ENCODE data around the gene CTNNA1.

CTNNA1 gene

DNA sequence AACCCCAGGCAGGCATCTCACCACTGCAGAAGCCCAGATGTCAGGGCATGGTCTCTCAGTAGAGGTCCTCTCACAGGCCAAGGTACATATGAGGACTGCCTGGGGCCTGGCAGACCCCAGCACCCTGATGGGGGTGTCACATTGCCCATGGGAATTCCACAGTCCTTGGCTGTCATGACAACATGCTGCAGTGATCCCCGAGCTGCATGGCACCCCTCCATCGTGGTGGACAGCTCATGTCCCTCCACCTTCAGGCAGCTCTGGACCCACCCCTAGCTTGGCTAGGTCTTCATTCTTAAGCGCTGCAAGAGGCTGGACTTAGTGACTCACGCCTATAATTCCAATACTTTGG, 196.0 kb downstream of the CTNNA1 start:
- DNase-seq (ENCODE audit: low read depth), result no peak

DNA sequence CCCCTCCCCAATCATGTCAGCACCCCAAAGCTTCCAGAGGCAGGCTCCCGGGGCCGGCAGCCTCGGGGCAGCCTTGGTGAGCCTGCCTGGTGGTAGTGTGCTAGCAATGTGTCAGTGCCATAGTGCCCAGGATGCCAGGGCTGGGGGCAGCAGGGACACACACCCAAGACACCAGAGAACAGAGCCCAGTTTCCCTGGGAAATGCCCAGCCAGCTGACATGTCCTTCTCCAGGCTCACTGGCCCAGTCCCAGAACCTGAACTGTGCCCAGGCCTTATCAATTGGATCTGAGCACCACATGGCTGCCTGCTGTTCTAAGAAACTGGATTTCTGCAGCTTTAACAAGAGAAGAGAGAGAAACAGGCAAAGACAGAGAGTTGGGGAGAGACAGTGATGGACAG, 196.8 kb downstream of the CTNNA1 start:
- no peak for DNase-seq (ENCODE audit: low read depth)

DNA sequence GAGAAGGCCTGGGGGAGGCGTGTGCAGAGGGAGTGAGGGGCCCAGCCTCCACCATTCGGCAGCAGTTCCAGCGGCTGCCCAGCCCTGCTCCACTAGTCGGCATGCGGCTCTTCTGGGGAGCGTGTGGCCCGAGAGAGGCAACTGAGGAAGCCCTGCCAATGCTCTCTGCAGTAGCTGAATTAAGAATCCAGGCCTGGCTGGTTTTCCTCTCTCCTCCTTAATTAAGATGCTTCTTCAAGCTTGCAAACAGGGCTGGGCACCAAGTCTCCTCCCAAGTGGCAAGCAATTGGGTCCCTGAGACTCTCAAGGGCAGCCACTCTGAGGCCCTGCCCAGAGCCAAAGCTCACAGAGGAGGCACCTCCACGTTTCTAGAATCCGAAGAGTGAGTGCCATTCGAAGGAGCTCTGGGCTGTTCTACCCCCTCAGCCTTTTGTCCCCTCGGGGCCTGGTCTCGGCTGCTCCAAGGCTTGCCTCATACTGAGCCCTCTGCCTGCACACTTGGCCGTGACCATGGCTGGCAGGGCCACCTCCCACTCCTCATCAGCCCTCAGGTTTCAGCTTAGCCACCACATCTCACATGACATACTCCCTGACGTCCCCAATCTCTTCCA, 197.3 kb downstream of the CTNNA1 start:
- DNase-seq (ENCODE audit: low read depth), result no peak

DNA sequence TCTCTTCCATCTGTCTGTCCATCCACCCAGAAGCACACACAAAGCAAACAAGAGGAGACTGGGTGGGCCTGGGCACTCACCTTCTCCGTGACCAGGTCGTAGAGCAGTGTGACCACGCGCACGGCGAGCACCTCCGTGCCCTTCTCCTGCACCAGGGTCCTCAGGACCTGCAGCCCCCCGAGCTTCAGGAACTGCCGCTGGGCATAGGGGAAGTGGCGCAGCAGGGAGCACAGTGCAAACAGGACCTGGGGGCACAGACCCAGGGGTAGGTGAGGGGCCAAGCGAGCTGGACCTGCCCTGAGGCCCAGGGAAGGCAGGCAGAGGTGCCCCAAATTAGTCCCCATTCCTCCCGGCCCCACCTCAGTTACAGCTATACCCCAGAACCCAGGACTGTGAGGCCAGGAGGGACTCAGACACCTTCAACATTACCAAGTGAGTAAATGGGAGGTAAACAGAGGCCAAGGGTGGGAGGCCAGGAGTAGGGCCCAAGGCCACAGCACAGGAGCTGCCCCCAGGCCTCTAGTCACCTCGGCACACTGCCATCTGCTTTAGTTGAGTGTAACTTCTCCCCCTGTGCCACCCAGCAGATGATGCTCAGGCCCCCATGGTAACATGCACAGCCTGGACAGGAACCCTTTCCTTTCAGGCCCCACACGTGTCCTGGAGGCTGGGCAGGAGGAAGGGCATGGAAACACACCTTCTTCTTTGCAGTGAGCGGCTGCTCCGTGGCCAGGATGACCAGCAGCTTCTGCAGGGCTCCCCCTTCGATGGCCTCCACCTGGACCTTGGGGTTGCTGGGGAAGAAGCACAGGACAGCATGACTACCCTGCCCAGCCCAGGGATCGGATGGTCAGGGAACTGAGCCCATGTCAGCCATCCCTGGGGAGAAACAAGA, 198.1 kb downstream of the CTNNA1 start:
- DNase-seq (ENCODE audit: low read depth), result no peak

DNA sequence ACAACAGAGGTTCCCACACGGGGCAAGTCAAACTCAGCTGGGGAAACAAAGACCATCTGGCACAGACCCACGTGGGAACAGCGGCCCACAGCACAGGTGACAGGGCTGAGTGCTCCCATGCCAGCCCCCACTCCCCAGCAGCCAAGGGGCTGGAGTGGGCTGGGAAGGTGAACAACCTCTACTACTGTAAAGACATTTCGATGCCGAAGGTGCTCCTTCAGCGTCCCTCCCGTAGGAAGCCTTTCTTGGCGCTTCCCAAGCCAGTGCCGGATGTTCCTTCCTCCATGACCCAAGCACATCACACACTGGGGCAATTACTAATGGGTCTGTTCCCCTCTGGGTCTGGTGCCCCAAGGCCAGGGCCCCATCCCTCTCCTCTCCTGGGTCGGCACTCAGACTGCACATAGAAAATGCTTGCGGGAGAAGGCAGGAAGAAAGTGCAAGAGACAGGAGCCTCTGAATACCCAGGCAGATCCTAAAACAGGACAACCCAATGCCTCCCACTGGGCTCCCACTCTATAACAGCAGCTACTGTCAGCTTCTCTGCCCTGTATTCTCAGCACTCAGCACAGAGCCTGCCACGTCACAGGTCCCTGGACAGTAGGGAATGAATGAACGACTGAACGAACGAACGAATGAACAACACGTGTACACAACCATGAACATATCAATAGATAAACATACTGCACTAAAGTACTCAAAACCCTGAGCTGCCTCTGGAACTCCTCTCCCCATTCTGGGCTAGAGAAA, 198.9 kb downstream of the CTNNA1 start:
- DNase-seq (ENCODE audit: low read depth), result no peak

DNA sequence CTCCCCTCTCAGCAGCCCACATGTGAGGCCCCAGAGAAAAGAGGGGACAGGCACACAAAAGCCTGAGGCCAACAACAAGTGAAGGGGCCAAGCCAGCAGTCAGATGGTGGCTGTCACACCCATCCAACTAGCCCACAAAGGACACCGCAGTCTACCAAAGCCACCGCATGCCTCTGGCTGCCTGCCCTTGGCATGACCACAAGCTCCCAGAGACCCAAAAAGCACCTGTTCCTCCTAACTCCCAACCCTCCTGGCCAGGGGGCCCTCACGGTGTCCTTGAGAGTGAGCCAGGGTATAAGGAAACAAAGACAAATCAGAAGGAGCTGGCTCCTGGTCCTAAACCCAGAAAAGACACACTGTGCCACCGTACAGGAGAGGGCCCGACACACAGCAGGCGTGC, 199.7 kb downstream of the CTNNA1 start:
- DNase-seq (ENCODE audit: low read depth), result no peak

DNA sequence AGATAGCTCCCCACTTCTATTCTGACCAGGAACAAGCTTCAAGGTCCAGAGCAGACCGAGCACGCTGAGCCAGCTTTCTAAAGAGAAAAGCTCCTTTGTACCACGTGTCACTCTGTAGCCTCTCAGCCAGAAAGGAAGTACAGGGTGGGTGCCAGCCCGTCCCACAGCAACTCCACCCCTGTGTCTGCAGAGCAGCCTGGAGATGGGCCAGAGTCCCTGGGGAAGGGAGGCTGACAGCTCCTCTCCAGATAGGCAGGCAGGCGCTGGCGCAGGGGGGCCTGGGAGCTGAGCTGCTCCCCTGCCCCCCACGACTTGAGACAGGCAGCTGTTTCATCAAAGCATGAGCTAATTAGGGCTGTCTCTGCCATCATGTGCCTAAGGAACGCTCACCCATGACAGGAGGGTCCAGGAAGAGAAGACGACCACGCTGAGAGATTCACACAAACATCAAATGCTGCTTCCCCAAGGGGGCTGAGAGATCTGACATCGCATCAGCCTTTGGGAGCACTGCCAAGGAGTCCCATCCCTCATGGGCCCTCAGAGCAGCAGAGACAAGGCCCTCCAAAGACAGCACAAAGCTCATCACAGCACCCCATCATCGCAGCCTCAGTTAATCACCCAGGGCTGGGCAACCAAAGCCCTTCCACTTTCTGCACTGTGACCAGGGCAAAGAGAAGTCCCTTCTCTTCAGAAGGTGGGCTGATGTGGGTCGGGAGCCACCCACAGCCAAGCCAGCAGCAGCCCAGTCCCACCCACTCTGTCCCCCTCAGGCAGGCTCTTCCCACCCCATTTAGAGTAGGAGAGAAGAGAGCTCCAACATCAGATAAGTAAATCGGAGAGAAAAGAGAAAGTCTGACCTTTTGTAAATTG, 200.4 kb downstream of the CTNNA1 start:
- peak; percentile 61 for DNase-seq (ENCODE audit: low read depth)

DNA sequence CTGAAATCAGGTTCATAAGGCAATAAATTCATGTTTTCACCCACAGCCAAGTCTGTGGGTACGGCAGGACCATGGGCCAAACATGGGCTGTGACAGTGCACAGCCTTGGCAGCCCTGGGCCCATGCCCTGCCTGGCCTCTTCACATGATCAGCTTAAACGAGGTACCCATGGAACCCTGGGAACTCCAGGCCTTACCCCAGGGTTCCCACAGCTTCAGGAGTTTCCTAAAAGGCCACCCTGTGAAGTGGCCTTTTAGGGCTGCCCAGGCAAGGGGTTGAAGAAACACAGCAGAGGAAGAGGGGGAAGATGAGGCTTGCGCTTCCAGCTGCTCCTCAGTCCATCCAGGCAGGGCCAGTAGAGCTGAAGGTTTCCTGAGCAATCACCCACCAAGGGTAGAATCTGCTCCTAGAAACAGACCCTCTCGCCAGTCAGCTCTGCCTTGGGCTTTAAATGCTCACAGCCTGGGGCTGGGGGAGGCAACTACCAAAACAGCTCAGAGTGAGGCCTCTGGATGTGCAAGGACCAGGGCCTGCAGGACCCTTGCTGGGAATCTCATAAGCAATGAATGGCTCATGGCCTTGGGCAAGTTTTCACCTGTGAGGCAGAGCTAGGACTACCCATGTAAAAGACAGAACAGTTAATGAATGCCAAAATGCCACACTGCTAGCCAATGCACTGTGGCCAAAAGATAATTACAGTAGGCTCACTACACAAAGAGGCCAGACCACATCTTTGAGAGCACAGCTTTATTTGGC, 201.2 kb downstream of the CTNNA1 start:
- DNase-seq (ENCODE audit: low read depth), result no peak

DNA sequence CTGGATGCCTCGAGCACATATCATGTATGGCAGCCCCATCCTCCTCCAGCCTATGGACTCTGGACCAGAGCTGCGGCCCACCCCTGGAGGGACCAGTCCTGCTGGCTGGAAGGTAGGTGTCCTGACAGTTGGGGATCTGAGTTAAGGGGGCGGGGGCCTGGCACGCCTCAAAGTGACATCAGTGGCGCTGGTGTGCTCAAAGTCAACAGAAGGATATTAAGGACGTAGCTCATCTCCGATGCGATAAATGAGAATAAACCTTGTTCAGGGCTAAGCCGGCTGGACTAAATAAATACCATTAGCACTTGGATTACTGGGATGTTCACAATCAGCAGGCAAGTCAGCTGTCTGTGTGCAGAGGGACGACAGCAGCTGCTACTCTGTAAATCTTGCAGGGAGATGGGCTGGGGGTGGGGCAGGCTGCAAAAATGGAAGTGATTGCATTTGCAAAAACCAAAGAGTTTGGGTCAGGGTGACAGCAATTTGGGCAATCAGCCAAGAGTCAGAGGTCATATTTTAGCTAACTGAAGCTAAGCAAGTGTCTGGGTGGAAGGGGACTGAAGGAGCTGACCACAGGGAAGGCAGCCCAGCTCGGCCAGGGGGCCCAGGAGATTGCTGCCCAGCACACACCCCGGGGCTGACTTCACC, 201.9 kb downstream of the CTNNA1 start:
- DNase-seq (ENCODE audit: low read depth), result no peak

DNA sequence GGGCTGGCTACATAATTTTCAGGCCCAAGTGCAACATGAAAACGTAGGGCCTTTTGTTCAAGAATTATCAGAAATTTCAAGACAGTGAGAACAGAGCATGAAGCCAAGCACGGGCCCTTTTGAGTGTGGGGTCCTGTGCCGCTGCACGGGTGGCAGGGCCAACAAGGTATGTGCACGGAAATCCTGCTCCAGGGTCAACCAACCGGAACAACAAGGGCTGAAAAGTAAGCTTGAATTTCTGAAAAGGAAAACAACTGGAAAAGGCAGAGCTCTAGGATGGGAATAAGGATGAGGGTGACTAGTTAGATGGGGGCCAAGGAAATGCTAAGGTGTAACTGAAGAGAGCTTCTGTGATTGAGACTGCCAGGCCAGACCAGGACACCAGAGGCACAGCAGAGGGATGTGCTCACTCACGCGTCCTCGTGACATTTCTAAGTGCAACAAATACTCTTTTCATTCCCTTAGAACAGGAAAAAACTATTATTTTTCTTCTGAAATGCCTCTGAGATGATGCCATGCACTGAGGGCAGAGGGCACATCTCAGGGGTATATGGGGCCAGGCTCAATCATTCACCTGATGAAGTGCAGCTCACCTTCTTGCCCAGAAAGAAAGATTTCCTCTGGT, 202.6 kb downstream of the CTNNA1 start:
- no peak for DNase-seq (ENCODE audit: low read depth)

DNA sequence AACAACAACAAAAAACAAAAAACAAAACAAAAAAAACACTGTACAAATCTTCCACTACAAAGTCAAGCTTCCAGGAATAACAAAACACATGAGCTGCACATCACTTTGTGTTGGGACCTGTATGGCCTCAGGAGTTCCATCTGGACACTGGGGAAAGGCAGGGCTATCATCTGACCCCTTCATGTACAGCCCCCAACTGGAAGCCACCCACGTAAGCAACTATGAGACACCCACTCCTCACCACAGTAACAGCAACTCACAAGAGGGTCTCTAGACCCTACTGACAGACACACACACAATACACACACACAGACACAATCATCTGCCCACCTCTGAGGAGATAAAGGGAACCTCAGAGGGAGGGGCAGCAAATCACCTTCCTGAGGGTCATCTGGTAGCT, 203.6 kb downstream of the CTNNA1 start:
- no peak for DNase-seq (ENCODE audit: low read depth)

DNA sequence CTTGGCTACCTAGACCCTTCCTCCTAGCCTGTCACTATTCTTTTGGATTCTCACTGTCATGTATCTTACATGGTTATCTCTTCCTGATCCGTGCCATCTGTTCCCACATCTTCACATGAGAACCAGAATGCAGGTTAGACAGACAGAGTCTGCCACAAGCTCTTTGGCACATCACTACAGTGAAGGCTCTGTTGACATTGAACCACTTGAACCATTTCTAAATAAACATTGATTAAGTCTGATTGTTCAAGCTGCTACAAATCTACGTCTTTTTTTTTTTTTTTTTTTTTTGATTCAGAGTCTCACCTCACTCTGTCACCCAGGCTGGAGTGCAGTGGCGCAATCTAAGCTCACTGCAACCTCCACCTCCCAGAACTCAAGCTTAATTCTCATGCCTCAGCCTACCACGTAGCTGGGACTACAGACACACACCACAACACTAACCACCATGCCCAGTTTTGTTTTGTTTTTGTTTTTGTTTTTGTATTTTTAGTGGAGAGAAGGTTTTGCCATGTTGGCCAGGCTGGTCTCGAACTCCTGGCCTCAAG, 207.0 kb downstream of the CTNNA1 start:
- no peak for DNase-seq (ENCODE audit: low read depth)

DNA sequence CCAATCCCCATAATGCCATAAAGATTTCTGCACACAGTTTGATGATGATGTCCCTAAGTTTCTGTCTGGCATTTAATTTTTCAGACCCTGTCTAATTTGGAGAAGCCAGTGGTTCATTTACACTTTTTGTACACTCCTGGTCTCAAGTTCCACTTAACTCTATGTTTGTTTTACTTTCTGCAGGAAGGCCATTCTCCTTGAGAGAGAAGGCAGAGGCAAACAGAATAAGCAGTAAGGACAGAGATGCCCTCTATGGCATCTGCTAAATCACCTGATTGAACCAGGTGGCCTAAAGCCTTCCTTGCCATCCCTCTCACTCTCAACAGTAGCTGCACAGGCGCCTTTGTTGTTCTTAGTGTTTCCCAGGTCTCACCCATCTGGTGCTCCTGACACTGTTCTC, 208.0 kb downstream of the CTNNA1 start:
- DNase-seq (ENCODE audit: low read depth), result no peak

DNA sequence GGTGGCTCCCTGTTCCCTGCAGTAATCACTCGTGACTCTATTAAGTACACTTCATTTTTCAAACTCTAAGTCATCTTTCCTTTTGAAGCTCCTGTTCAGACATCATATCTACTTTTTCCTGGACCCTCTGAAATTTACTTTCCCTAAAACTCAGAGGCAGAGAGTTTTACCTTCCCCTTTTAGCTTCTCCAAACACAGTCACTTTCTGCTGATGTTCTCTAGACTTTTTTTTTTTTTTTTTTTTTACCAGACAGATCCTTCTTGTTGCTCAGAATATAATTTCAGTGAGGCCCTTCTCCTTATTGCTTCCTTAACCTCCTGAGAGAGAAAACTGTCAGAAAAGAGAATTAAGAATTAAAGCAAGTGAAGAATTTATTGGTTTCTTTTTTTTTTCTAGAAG, 208.5 kb downstream of the CTNNA1 start:
- DNase-seq (ENCODE audit: low read depth), result no peak

DNA sequence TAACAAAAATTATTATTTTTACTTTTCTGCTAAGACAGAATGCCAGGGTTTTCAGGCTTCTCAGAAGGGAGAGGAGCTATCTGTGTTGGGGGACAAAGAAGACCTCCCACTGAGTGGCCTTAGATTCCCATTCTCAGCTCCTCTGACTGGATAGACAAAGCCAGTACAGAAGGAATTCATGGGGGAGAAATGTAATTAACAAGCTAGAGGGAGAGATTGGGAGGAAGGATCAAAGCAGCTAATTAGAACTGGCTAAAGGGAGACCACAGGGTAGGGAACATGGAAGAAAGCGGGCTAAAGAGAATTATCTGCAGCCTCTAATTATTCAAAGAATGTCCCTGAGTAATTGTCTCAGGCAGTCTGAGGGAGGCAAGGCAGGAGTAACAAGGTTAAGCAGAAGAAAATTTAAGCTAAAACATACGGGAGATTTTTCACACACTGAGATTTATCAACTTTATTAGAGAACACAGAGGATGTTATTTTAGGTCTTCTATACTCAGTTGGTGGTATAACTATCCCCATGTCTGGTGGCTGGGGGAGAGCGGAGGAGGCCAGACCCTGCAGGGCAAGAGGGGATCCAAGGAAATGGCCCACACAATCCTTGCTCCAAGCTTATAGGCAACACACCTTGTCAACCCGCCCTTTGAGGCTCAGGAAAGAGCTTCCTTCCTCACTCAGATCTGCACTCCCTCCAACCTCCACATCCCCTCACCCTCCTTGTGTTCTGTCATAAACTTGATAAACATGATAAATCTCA, 209.6 kb downstream of the CTNNA1 start:
- DNase-seq (ENCODE audit: low read depth), result no peak

DNA sequence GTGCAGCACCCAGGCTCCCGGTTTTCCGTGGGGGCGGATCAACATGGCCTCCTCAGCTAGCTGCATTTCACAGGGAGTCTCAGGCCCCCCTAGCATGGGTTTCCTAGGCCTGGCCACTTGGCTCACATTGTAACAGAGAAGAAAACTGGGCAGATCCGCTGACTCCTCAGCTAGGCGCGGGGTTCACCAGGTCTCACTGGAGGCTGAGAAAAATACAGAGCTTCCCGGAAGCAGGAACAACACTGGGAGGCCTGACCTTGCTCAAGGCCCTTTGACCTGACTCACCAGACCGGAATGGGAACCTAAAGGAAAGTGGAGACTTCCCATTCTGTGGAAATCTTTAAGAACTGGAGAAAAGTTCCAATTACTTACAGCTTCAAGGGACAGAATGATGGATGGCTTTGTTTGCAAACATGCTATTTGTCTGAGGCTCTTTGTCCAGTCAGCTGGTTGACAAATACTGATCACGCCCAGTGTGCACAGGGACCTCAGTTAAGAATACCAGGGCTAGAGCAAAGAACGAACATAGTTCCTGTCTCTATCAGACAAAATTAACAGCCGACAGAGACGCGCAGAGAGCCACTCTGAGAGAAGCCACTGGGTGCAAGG, 210.6 kb downstream of the CTNNA1 start:
- no peak for DNase-seq (ENCODE audit: low read depth)

DNA sequence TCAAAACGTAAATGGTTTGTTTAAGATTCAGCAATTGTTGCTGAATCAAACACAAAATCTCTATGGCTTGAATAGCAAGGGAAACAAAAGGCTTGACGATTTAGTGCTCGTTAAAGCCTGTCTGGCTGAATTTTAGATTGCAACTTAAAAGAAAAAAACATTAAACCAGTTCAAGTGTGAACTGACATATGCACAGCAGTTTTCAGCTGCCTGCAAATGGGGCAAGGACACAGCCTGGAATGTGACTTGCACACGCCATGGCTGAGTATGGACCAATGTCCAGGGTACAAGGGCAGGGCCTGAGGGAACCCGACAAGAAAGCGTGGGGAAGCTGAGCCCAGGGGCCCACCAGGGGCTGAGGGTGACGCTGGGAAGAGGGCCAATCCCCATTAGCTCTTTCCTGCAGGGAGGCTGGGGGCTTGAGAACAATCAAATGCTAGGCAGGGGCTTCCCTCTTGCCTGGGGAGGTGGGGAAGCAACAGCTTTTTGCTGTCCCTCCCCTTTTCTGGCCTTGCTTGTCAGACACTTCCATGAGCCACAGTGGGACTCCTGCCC, 211.5 kb downstream of the CTNNA1 start:
- no peak for DNase-seq (ENCODE audit: low read depth)

DNA sequence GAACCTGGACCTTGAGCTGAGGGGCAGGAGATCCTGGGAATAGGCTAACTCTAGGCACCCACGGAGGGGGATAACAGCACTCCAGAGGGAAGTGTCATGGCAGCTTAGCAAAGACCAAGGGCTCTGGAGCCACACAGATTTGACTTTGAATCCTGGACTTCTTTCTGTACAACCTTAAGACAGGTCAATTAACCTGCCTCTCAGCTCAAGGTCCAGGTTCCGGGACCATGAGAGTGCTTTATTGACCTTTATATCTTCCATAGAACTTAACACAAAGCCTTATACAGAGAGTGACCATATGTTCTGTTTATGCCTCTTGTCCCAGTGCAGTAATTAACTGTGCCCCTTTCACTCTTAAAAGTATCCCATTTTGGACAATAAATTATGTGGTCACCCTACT, 212.4 kb downstream of the CTNNA1 start:
- no peak for DNase-seq (ENCODE audit: low read depth)
